HG02870 (cell line): Measurements from ENCODE around the gene ARHGEF39.
"Not testable (repeated sequence)": the region's sequence is repeated elsewhere in the genome, so short reads cannot be mapped to it uniquely, and the experiment has no call there.

ENCODE experiments used
- ATAC-seq: cut with Tn5 transposase; IDR thresholded peaks from one replicate; pipeline ENCODE4 v1.9.1; 2021; ENCODE audit warnings: mild to moderate bottlenecking, moderate library complexity; ENCODE audit not compliant: unreplicated experiment

ARHGEF39 gene

GRCh38 chr9:35628389-35628991 is 36.5 kb downstream of the ARHGEF39 start:
- no peak for ATAC-seq

- ATAC-seq, result no peak
Measured at GRCh38 chr9:35627575-35627974, 37.4 kb downstream of the ARHGEF39 start.

- peak; percentile 41 for ATAC-seq
Measured at GRCh38 chr9:35619800-35620158, 45.2 kb downstream of the ARHGEF39 start.

- peak; percentile 33 for ATAC-seq
Measured at GRCh38 chr9:35618854-35619799, 45.9 kb downstream of the ARHGEF39 start.

GRCh38 chr9:35618325-35618727 is 46.7 kb downstream of the ARHGEF39 start, which contains the start of gene CD72:
Gene CD72 (minus strand): TSS chr9:35618413. CDS start chr9:35618303, 110 bp downstream.
- ATAC-seq, result no peak

GRCh38 chr9:35617548-35617947 is 47.4 kb downstream of the ARHGEF39 start:
- ATAC-seq, result no peak

DNA sequence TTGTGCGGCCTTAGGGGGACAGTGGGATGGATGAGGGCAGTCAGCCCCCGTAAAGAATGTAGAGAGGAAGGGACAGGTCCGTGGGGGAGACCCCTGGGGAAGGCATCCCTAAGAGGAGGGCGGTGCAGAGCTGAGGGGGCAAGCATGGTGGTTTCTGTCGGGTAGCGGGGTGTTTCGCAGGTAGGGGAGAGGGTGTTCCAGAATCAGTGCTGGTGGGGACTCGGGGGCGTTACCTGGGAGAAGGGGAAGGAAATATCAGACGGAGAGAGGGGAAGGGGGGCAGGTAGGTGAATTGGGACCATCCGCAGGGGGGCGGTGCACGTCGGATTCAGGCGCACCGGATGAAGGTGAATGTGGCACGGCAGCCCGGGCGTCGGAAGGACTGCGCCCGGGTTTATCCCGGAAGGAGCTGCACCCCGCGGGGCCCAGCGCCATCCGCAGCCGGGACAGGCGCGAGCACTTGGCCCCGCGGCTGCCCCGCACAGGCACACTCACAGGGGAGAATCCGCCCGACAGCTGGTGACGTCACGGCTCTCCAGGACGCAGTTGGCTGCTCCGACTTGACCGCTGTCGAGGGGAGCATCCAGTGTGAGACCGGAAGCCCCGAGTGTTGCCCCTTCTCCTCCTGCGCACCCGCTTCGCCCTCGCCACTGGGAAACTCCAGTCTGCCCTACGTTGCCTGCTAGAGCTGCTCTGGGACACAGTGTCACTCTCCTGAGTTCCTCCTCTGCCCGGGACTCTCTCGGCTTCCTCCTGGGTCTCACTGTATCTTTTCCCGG is 48.1 kb downstream of the ARHGEF39 start:
- peak; percentile 30 for ATAC-seq

- ATAC-seq, result no peak
Measured at GRCh38 chr9:35615981-35616680, 48.9 kb downstream of the ARHGEF39 start.

- no peak for ATAC-seq
Measured at GRCh38 chr9:35612843-35613242, 52.2 kb downstream of the ARHGEF39 start.

DNA sequence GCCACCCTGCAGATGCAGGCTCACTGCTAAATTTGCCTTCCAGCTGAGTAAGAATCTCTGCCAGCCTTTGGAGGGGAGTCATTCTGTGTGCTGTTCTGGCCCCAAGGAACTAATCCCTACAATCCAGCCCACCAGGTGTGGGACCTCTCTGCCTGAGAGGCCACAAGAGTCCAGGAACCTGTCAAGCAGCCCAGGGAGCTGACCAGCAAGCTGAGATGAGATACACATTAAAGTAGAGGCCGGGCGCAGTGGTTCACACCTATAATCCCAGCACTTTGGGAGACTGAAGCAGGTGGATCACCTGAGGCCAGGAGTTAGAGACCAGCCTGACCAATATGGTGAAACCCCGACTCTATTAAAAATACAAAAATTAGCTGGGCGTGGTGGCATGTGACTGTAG is 52.9 kb downstream of the ARHGEF39 start:
- not testable (repeated sequence) for ATAC-seq

DNA sequence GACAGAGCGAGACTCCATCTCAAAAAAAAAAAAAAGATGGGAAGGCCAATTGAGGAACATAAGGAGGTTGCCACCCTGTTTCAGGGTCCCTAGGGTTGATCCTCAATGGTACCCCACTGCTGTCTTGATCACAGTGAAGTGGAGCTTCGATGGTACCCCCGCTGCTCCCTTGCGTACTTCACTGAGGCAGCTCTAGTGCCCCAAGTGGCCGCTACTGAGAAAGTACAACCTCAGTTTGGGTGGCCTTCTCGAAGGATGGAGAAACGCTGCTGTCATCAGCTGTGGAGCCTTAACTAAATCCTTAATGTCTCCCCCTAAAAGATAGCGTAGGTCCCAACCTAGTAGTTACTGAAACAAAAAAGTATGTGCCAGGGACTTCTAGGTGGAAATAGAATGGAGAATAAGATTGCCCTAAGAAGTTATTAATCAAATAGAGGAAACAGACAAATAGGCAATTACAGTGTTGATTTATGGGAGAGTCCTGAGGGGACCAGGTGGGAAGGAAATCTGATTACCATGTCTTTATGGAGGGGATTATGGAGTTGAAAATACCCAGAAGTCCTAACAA is 53.7 kb downstream of the ARHGEF39 start:
- no peak for ATAC-seq

- no peak for ATAC-seq
Measured at GRCh38 chr9:35609820-35610163, 55.2 kb downstream of the ARHGEF39 start.
